ENCODE measurements around the gene CD48.

GRCh38 chr1:160629286-160630210, 82.1 kb downstream of the CD48 start:
- no peak for TF ChIP-seq CTCF (IDR thresholded peaks at IDR 0.05)
- no peak for TF ChIP-seq EZH2 (IDR thresholded peaks at IDR 0.05; ENCODE audit: borderline replicate concordance, insufficient read depth, low read depth, low read length, poor library complexity, severe bottlenecking)
